Activated CD4-positive, alpha-beta memory T cell treated with anti-CD3 and anti-CD28 coated beads, Interleukin-2, amount 10 ng/mL, durations not matched to agents 7 days and 5 days (primary cell): ENCODE results near the gene SCARB1. TPM values are rescaled to one million over a fixed set of nuclear protein-coding genes. Genes with fewer than 3 reads are reported as not detected.

Experiments
- CTCF ChIA-PET: fragments of 350-600 bp; sonication (Branson Sonifier 250); formaldehyde crosslinking; loops from one replicate; lab custom pipeline; 2021; ENCODE audit warnings: antibody characterized with exemption, inconsistent platforms; lab: Charles Lee
- POLR2A ChIA-PET: fragments of 350-600 bp; sonication (Branson Sonifier 250); formaldehyde crosslinking; loops from one replicate; lab custom pipeline; 2021; ENCODE audit warnings: antibody characterized with exemption; lab: Charles Lee
- DNase-seq: peaks from one replicate; pipeline ENCODE4 v3.0.0-alpha.2; 2020
- H3K27ac Mint-ChIP-seq: one replicate; pipeline ENCODE4 v1.8.0; 2021; ENCODE audit warnings: mild to moderate bottlenecking, mixed read lengths
- H3K27me3 Mint-ChIP-seq: one replicate; pipeline ENCODE4 v1.8.0; 2021; ENCODE audit warnings: mixed read lengths
- H3K36me3 Mint-ChIP-seq: one replicate; pipeline ENCODE4 v1.8.0; 2021; ENCODE audit warnings: low read depth, mixed read lengths
- H3K4me1 Mint-ChIP-seq: one replicate; pipeline ENCODE4 v1.8.0; 2021; ENCODE audit warnings: mixed read lengths
- H3K4me3 Mint-ChIP-seq: one replicate; pipeline ENCODE4 v1.8.0; 2021; ENCODE audit warnings: mild to moderate bottlenecking, mixed read lengths
- H3K9me3 Mint-ChIP-seq: one replicate; pipeline ENCODE4 v1.8.0; 2021; ENCODE audit warnings: mixed read lengths
- total RNA-seq, 2 experiments: library from RNA; stranded (reverse); gene quantifications; one replicate each; pipeline ENCODE4 v1.2.3, GENCODE V29; 2021

The SCARB1 gene
- total RNA-seq, 2 experiments from 2014 or later: 4.3 to 5.8 TPM

GRCh38 chr12:124866883-124867400 is 3.3 kb upstream of the SCARB1 start:
- Mint-ChIP-seq H3K4me1 (peaks cover 17% of the 10 kb centered on the region), H3K27me3 (peaks cover 15% of the 10 kb centered on the region), H3K4me3 (no peak overlapping the region), H3K27ac (no peak overlapping the region), H3K9me3 (no peaks in the 10 kb centered on the region), H3K36me3 (no peaks in the 10 kb centered on the region)
- ChIA-PET CTCF (interaction anchor here (1.3 kb wide), 1 partner anchor 40 kb away, joined by 5 read pairs; no protein-coding TSS in a partner anchor), POLR2A (no interaction called here)
- DNase-seq: no peak

- Mint-ChIP-seq H3K4me3 (no peak overlapping the region), H3K9me3 (no peaks in the 10 kb centered on the region), H3K27me3 (peaks cover 15% of the 10 kb centered on the region), H3K4me1 (peaks cover 20% of the 10 kb centered on the region), H3K27ac (peak overlapping the region; percentile 57), H3K36me3 (no peaks in the 10 kb centered on the region)
- ChIA-PET CTCF (interaction anchor here (1.3 kb wide), 1 partner anchor 40 kb away, joined by 5 read pairs; no protein-coding TSS in a partner anchor), POLR2A (no interaction called here)
- no peak for DNase-seq
Observed at GRCh38 chr12:124866195-124866882, 2.7 kb upstream of the SCARB1 start.

- Mint-ChIP-seq H3K36me3 (no peaks in the 10 kb centered on the region), H3K9me3 (no peaks in the 10 kb centered on the region), H3K27ac (no peak overlapping the region), H3K4me3 (no peak overlapping the region), H3K27me3 (peaks cover 15% of the 10 kb centered on the region), H3K4me1 (peaks cover 20% of the 10 kb centered on the region)
- DNase-seq: no peak
- CTCF ChIA-PET: interaction anchor here (1.3 kb wide), 1 partner anchor 41 kb away, joined by 5 read pairs; no protein-coding TSS in a partner anchor
- POLR2A ChIA-PET: no interaction called here
Observed at GRCh38 chr12:124865728-124866127, 2.1 kb upstream of the SCARB1 start.

GRCh38 chr12:124864326-124864752 is 675 bp upstream of the SCARB1 start:
- CTCF ChIA-PET: interaction anchor here (0.7 kb wide), 1 partner anchor 93 kb away, joined by 3 read pairs; no protein-coding TSS in a partner anchor
- POLR2A ChIA-PET: no interaction called here
- Mint-ChIP-seq H3K9me3 (no peaks in the 10 kb centered on the region), H3K4me1 (peaks cover 20% of the 10 kb centered on the region), H3K27me3 (peaks cover 14% of the 10 kb centered on the region), H3K27ac (peak overlapping the region; percentile 41), H3K4me3 (peak overlapping the region; percentile 38), H3K36me3 (no peaks in the 10 kb centered on the region)
- DNase-seq: no peak

GRCh38 chr12:124862768-124863415 is 772 bp downstream of the SCARB1 start:
- CTCF ChIA-PET: no interaction called here
- H3K9me3 Mint-ChIP-seq: no peaks in the 10 kb centered on the region
- POLR2A ChIA-PET: interaction anchor here (1.1 kb wide), 1 partner anchor 53 kb away, joined by 3 read pairs; no protein-coding TSS in a partner anchor
- peak; percentile 22 for DNase-seq
- peak overlapping the region; percentile 65 for H3K4me3 Mint-ChIP-seq
- no peaks in the 10 kb centered on the region for H3K36me3 Mint-ChIP-seq
- H3K4me1 Mint-ChIP-seq: peaks cover 20% of the 10 kb centered on the region
- H3K27me3 Mint-ChIP-seq: peaks cover 3% of the 10 kb centered on the region
- no peak overlapping the region for H3K27ac Mint-ChIP-seq

- Mint-ChIP-seq H3K36me3 (no peaks in the 10 kb centered on the region), H3K4me3 (peak overlapping the region; percentile 65), H3K27me3 (peaks cover 3% of the 10 kb centered on the region), H3K27ac (no peak overlapping the region), H3K9me3 (no peaks in the 10 kb centered on the region), H3K4me1 (peaks cover 20% of the 10 kb centered on the region)
- CTCF ChIA-PET: no interaction called here
- DNase-seq: no peak
- POLR2A ChIA-PET: interaction anchor here (1.1 to 1.4 kb wide), 2 partner anchors 9 to 54 kb away, joined by 3 read pairs; no protein-coding TSS in a partner anchor
Observed at GRCh38 chr12:124861898-124862676, 1.6 kb downstream of the SCARB1 start.

GRCh38 chr12:124861492-124861891 is 2.2 kb downstream of the SCARB1 start:
- no peak overlapping the region for H3K4me3 Mint-ChIP-seq
- H3K27me3 Mint-ChIP-seq: peaks cover 3% of the 10 kb centered on the region
- H3K9me3 Mint-ChIP-seq: no peaks in the 10 kb centered on the region
- DNase-seq: no peak
- no peak overlapping the region for H3K27ac Mint-ChIP-seq
- POLR2A ChIA-PET: interaction anchor here (1.4 kb wide), 1 partner anchor 9 kb away, joined by 3 read pairs; no protein-coding TSS in a partner anchor
- CTCF ChIA-PET: no interaction called here
- no peaks in the 10 kb centered on the region for H3K36me3 Mint-ChIP-seq
- peaks cover 20% of the 10 kb centered on the region for H3K4me1 Mint-ChIP-seq

GRCh38 chr12:124857921-124858461 is 5.7 kb downstream of the SCARB1 start:
- no peak for DNase-seq
- Mint-ChIP-seq H3K36me3 (no peaks in the 10 kb centered on the region), H3K4me3 (no peak overlapping the region), H3K9me3 (no peaks in the 10 kb centered on the region), H3K27ac (no peak overlapping the region), H3K27me3 (peaks cover 3% of the 10 kb centered on the region), H3K4me1 (peaks cover 13% of the 10 kb centered on the region)
- POLR2A ChIA-PET: no interaction called here
- CTCF ChIA-PET: no interaction called here

- DNase-seq: no peak
- Mint-ChIP-seq H3K36me3 (no peaks in the 10 kb centered on the region), H3K4me3 (no peak overlapping the region), H3K4me1 (peaks cover 2% of the 10 kb centered on the region), H3K9me3 (no peaks in the 10 kb centered on the region), H3K27ac (no peak overlapping the region), H3K27me3 (no peaks in the 10 kb centered on the region)
- ChIA-PET POLR2A (no interaction called here), CTCF (no interaction called here)
Observed at GRCh38 chr12:124856842-124857178, 6.9 kb downstream of the SCARB1 start.

- ChIA-PET CTCF (no interaction called here), POLR2A (no interaction called here)
- no peak overlapping the region for H3K4me3 Mint-ChIP-seq
- H3K27ac Mint-ChIP-seq: no peak overlapping the region
- H3K9me3 Mint-ChIP-seq: no peaks in the 10 kb centered on the region
- no peaks in the 10 kb centered on the region for H3K4me1 Mint-ChIP-seq
- DNase-seq: no peak
- no peaks in the 10 kb centered on the region for H3K36me3 Mint-ChIP-seq
- no peaks in the 10 kb centered on the region for H3K27me3 Mint-ChIP-seq
Observed at GRCh38 chr12:124856132-124856841, 7.4 kb downstream of the SCARB1 start.

GRCh38 chr12:124855275-124855957 is 8.2 kb downstream of the SCARB1 start:
- ChIA-PET POLR2A (no interaction called here), CTCF (interaction anchor here (1.8 kb wide), 1 partner anchor 51 kb away, joined by 6 read pairs; no protein-coding TSS in a partner anchor)
- no peaks in the 10 kb centered on the region for H3K27me3 Mint-ChIP-seq
- H3K4me1 Mint-ChIP-seq: no peaks in the 10 kb centered on the region
- H3K27ac Mint-ChIP-seq: no peak overlapping the region
- H3K9me3 Mint-ChIP-seq: no peaks in the 10 kb centered on the region
- DNase-seq: no peak
- H3K36me3 Mint-ChIP-seq: no peaks in the 10 kb centered on the region
- H3K4me3 Mint-ChIP-seq: no peak overlapping the region
